ENCODE measurements around the gene FOXD4L6.
"Not testable (repeated sequence)": the region's sequence is repeated elsewhere in the genome, so short reads cannot be mapped to it uniquely, and the experiment has no call there.

- TF ChIP-seq CTCF (conservative IDR thresholded peaks at IDR 0.05; ENCODE audit: low read length); EZH2phosphoT487 (IDR thresholded peaks at IDR 0.05; ENCODE audit: borderline replicate concordance): not testable (repeated sequence)
Measured at GRCh38 chr9:41077586-41077985, 50.9 kb downstream of the FOXD4L6 start.

Measured in Loucy (cell line).